GM12878 (cell line): Measurements from ENCODE around the gene CDHR5. TPM values are rescaled to one million over a fixed set of nuclear protein-coding genes. Genes with fewer than 3 reads are reported as not detected.

ENCODE experiments used
- BMI1 ChIP-seq: fragments of 450-650 bp; IDR thresholded peaks from 2 replicates; pipeline ENCODE4 v1.6.1; 2016; ENCODE audit warnings: mild to moderate bottlenecking, moderate library complexity, borderline replicate concordance
- ESRRA ChIP-seq: IDR thresholded peaks from 2 replicates; pipeline ENCODE4 v1.6.1; 2012; ENCODE audit warnings: mild to moderate bottlenecking, low read length, improper control_type of control experiment
- FOXK2 ChIP-seq: fragments of 450-650 bp; IDR thresholded peaks from 2 replicates; pipeline ENCODE4 v1.6.1; 2017; ENCODE audit warnings: mild to moderate bottlenecking, moderate library complexity
- JUNB ChIP-seq: IDR thresholded peaks from 2 replicates; pipeline ENCODE4 v1.6.1; 2016; ENCODE audit warnings: antibody characterized with exemption, mild to moderate bottlenecking
- KAT2A ChIP-seq: conservative IDR thresholded peaks from 2 replicates; pipeline ENCODE4 v1.6.1; 2011; ENCODE audit warnings: low read depth, low read length; ENCODE audit not compliant: control insufficient read depth
- NR2F1 ChIP-seq: fragments of 450-650 bp; conservative IDR thresholded peaks from 2 replicates; pipeline ENCODE4 v1.6.1; 2017; ENCODE audit warnings: mild to moderate bottlenecking
- SUZ12 ChIP-seq: fragments of 200-600 bp; sonication (generic); IDR thresholded peaks from one replicate; pipeline ENCODE4 v1.6.1; 2018; ENCODE audit warnings: antibody characterized with exemption, mild to moderate bottlenecking; ENCODE audit not compliant: unreplicated experiment
- TCF12 ChIP-seq: IDR thresholded peaks from 2 replicates; pipeline ENCODE4 v1.6.1; 2011; ENCODE audit warnings: low read depth, mild to moderate bottlenecking, low read length
- ZNF24 ChIP-seq: fragments of 450-650 bp; IDR thresholded peaks from 2 replicates; pipeline ENCODE4 v1.6.1; 2017; ENCODE audit warnings: antibody characterized with exemption, mild to moderate bottlenecking
- ZSCAN29 ChIP-seq: fragments of 450-650 bp; IDR thresholded peaks from 2 replicates; pipeline ENCODE4 v1.6.1; 2017; ENCODE audit warnings: mild to moderate bottlenecking, moderate library complexity
- polyA plus RNA-seq, 11 experiments: library from polyadenylated mRNA; depleted of rRNA in 4 of 11; unstranded in 6 of 11; stranded (reverse) in 5 of 11; fragments of >200 nt; fragmentation: Nextera tagmentation in 4 of 11; fragmentation: Illumina TruSeq in 1 of 11; extraction: Ambion mirVana in 4 of 11; extraction: Trizol in 1 of 11; gene quantifications; 1 replicate in 1 of 11; 2 replicates in 10 of 11; pipeline versions ENCODE4 v1.2.1 to v1.2.3, GENCODE V29; 2011 to 2016; ENCODE audit warnings: inconsistent platforms in 2 of 11, missing spikeins in 2 of 11, low read depth in 1 of 11
- total RNA-seq, 4 experiments: library from RNA; depleted of rRNA in 3 of 4; stranded (reverse); fragments of >200 nt in 3 of 4; fragmentation: Illumina TruSeq in 1 of 4; extraction: Trizol in 1 of 4; gene quantifications; 2 replicates each; pipeline versions ENCODE4 v1.2.1 to v1.2.3, GENCODE V29; 2013 to 2021
- TF ChIP-seq, protein P1 (sequence below): fragments of 150-350 bp; IDR thresholded peaks from 2 replicates; pipeline ENCODE4 v1.6.1; 2014; ENCODE audit warnings: mild to moderate bottlenecking, low read depth, low read length
- TF ChIP-seq, protein P2 (sequence below), 3 experiments: IDR thresholded peaks in 2 of 3; conservative IDR thresholded peaks in 1 of 3; 2 replicates each; pipeline ENCODE4 v1.5.1; 2011; ENCODE audit warnings: low read depth in 3 of 3, low read length in 3 of 3, mild to moderate bottlenecking in 3 of 3, control low read depth in 2 of 3, moderate library complexity in 2 of 3, inconsistent platforms in 1 of 3, mixed read lengths in 1 of 3; ENCODE audit not compliant: control insufficient read depth in 2 of 3, insufficient read depth in 1 of 3; ENCODE audit errors: extremely low read depth in 1 of 3
- TF ChIP-seq, protein P3 (sequence below): fragments of 450-650 bp; IDR thresholded peaks from 2 replicates; pipeline ENCODE4 v1.6.1; 2017; ENCODE audit warnings: mild to moderate bottlenecking
- TF ChIP-seq, protein P4 (sequence below): fragments of 450-650 bp; IDR thresholded peaks from 2 replicates; pipeline ENCODE4 v1.6.1; 2016; ENCODE audit warnings: mild to moderate bottlenecking

CDHR5 gene
- total and polyA plus RNA-seq, 10 of the 15 experiments (the other 5 are each of a cell fraction or from before 2014, with no cell fraction given) = 0.06 TPM; not detected in 9

DNA sequence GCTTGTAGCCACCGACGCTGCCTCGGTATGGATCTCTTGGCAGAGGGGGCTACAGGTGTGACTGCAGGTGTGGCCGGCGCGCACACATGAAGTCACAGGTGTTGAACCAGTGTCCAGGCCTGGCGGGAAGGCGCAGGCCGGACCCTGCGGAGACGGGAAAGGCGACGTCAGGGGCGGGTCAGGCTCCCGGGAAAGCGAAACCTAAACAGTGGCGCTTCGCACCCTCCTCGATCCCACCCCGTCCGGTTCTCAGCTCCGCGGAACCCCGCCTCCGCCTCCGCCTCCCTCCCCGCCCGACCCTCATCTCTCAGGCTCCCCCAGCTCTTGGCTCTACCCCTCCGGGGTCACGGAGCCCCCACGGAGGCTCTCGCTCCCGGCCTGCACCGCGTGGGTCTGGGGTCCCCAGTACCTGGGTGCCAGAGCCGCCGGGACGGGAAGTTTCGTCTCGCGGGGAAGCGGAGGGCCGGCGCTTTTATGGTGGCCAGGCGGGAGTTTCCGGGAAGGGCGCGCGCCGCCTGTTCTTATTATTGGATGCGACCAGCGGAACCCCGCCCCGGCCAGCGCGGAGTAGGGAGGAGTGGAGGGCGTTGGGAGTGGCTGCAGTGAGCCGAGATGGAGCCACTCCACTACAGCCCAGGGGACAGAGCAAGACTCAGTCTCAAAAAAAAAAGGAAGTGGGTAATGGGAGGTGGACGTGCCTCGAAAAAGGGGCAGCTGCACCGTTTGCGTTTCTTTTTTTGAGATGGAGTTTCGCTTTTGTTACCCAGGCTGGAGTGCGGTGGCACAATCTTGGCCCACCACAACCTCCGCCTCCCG lies 9.0 kb downstream of the CDHR5 start, which contains the start of gene IRF7 (continued):
- no peak for TF ChIP-seq BMI1
- TF ChIP-seq ZNF24 = no peak
- TF ChIP-seq ESRRA = no peak
- no peak for TF ChIP-seq ZSCAN29
- peak; percentile 76; the same call in 1 of the 2 replicates for TF ChIP-seq TCF12
- TF ChIP-seq, protein P1, sequence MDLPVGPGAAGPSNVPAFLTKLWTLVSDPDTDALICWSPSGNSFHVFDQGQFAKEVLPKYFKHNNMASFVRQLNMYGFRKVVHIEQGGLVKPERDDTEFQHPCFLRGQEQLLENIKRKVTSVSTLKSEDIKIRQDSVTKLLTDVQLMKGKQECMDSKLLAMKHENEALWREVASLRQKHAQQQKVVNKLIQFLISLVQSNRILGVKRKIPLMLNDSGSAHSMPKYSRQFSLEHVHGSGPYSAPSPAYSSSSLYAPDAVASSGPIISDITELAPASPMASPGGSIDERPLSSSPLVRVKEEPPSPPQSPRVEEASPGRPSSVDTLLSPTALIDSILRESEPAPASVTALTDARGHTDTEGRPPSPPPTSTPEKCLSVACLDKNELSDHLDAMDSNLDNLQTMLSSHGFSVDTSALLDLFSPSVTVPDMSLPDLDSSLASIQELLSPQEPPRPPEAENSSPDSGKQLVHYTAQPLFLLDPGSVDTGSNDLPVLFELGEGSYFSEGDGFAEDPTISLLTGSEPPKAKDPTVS = no peak
- peak; percentile 37; the same call in 1 of the 2 replicates for TF ChIP-seq NR2F1
- TF ChIP-seq, protein P2, sequence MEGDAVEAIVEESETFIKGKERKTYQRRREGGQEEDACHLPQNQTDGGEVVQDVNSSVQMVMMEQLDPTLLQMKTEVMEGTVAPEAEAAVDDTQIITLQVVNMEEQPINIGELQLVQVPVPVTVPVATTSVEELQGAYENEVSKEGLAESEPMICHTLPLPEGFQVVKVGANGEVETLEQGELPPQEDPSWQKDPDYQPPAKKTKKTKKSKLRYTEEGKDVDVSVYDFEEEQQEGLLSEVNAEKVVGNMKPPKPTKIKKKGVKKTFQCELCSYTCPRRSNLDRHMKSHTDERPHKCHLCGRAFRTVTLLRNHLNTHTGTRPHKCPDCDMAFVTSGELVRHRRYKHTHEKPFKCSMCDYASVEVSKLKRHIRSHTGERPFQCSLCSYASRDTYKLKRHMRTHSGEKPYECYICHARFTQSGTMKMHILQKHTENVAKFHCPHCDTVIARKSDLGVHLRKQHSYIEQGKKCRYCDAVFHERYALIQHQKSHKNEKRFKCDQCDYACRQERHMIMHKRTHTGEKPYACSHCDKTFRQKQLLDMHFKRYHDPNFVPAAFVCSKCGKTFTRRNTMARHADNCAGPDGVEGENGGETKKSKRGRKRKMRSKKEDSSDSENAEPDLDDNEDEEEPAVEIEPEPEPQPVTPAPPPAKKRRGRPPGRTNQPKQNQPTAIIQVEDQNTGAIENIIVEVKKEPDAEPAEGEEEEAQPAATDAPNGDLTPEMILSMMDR (IDR thresholded peaks at IDR 0.05 in 2 of 3, conservative IDR thresholded peaks at IDR 0.05 in 1 of 3; ENCODE audit: control insufficient read depth in 2 of 3, extremely low read depth in 1 of 3, insufficient read depth in 1 of 3, low read depth in 3 of 3, low read length in 3 of 3) = no peak
- TF ChIP-seq KAT2A = no peak
- TF ChIP-seq, protein P3, sequence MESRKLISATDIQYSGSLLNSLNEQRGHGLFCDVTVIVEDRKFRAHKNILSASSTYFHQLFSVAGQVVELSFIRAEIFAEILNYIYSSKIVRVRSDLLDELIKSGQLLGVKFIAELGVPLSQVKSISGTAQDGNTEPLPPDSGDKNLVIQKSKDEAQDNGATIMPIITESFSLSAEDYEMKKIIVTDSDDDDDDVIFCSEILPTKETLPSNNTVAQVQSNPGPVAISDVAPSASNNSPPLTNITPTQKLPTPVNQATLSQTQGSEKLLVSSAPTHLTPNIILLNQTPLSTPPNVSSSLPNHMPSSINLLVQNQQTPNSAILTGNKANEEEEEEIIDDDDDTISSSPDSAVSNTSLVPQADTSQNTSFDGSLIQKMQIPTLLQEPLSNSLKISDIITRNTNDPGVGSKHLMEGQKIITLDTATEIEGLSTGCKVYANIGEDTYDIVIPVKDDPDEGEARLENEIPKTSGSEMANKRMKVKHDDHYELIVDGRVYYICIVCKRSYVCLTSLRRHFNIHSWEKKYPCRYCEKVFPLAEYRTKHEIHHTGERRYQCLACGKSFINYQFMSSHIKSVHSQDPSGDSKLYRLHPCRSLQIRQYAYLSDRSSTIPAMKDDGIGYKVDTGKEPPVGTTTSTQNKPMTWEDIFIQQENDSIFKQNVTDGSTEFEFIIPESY = no peak
- no peak for TF ChIP-seq JUNB
- no peak for TF ChIP-seq FOXK2
- TF ChIP-seq, protein P4, sequence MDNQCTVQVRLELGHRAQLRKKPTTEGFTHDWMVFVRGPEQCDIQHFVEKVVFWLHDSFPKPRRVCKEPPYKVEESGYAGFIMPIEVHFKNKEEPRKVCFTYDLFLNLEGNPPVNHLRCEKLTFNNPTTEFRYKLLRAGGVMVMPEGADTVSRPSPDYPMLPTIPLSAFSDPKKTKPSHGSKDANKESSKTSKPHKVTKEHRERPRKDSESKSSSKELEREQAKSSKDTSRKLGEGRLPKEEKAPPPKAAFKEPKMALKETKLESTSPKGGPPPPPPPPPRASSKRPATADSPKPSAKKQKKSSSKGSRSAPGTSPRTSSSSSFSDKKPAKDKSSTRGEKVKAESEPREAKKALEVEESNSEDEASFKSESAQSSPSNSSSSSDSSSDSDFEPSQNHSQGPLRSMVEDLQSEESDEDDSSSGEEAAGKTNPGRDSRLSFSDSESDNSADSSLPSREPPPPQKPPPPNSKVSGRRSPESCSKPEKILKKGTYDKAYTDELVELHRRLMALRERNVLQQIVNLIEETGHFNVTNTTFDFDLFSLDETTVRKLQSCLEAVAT = no peak
- TF ChIP-seq SUZ12 = no peak
